ENCODE results near the gene PRPF40B. TPM values are rescaled to one million over a fixed set of nuclear protein-coding genes. Genes with fewer than 3 reads are reported as not detected.

Gene PRPF40B
- total and polyA plus RNA-seq, 12 donors = 13.4 to 37.5 (median 21.6) TPM

DNA sequence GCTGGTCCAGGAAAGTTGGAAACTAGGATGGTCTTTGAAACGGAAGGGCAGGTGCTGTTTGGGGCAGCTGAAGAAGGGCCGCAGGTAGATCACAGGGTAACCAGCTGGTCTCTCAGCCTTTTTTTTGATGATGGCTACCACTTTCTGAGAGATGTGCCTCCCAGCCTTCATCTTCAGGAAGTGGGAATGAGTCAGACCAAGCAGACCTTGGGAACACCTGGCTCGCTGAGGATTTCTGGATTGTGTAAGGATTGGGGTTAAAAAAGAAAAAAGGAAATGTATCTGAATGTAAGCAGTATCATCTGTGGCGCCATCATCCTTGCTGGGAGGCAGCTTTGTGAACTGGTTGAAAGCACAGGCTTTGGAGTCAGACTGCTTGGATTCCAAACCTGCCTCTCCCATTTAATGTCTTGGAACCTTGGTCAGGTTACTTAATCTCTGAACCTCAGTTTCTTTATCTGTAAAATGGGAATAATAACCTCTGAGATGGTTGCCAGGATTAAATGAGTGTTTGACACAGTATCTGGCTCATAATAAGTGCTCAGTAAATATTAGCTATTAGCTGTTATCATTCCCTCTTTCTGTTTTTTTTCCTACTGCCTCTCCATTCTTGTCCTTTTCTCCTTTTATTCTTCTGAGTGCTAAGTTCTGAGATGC is 1.7 kb downstream of the PRPF40B start:
- Histone ChIP-seq H3K9me3 (no peaks in the 10 kb centered on the region), H3K36me3 (no peaks in the 10 kb centered on the region), H3K27me3 (peaks cover 0 to 23% (median 0%) of the 10 kb centered on the region in 7 donors), H3K4me1 (peaks cover 14 to 33% (median 18%) of the 10 kb centered on the region in 9 donors), H3K4me3 (no peak overlapping the region), H3K27ac (peak overlapping the region in 4 of 10 donors; percentile 78 to 88 (median 88))
- intact Hi-C loops (cut with DNase I) = no loop called here
- DNase-seq = no peak
- no peak for TF ChIP-seq CTCF (IDR thresholded peaks at IDR 0.05)
- no peak for ATAC-seq
- WGBS, 2 donors = 55 to 60% methylated on average over 4 of the region's 4 CpGs

DNA sequence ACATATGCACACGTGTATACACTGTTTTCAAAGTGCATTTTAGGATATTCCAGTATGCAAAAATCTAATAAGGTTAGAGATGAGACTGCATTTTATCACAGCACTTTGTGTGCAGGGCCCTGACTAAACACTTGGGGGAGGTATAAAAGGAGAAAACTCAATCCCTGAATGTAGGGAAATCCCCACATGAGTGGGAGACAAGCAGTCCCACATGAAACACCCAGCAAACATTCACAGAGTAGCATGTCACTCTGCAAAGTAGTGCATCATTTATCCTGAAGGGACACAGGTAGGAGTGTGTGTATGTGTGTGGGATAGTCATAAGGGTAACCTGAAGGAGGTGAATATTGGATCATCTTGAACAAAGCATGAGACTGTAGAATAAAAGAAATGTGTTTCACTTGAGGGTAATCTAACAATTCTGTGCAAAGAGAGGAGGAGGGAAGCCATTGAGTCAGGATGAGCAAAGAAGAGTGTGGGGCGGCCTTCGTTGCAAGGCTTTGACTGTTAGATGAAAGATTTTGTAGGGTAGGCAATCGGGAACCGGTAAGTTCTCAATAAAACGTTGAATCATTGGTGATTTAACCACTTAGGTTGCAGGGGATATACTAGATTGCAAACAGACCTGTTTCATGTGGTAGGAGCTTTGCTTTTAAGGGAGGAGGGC is 2.9 kb downstream of the PRPF40B start:
- no peak for ATAC-seq
- no peak overlapping the region for H3K4me3 ChIP-seq
- intact Hi-C loops (cut with DNase I) = no loop called here

DNA sequence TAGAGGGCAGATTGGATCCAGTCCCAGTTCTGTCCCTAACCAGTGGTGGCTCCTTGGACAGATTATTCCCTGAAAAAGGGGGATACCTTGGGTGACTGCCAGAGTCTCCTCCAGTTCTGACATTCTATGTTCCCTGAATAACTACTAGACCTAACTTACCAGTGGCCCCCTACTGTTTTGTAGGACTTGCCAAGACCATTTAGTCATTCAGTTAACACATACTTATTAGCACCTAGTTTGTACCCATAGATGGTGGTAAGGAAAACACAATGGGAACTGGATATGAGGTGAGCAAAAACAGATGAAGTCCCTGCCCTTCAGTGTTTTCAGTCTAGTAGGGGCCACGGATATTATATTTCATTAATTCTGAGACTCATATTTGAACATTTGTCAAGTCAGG is 3.5 kb downstream of the PRPF40B start:
- H3K36me3 ChIP-seq = peaks cover 0 to 4% (median 0%) of the 10 kb centered on the region in 9 donors
- DNase-seq (no peak), ATAC-seq (no peak)
- no peak for TF ChIP-seq CTCF (IDR thresholded peaks at IDR 0.05)
- no peak overlapping the region for H3K27ac ChIP-seq
- peaks cover 10 to 25% (median 14%) of the 10 kb centered on the region in 9 donors for H3K4me1 ChIP-seq
- intact Hi-C loops (cut with DNase I) = no loop called here
- H3K9me3 ChIP-seq = no peaks in the 10 kb centered on the region
- WGBS, 2 donors = 87 to 88% methylated on average over 1 of the region's 1 CpG
- H3K27me3 ChIP-seq = peaks cover 0 to 5% (median 0%) of the 10 kb centered on the region in 7 donors
- no peak overlapping the region for H3K4me3 ChIP-seq

More for the DNA sequence above, 2.9 kb downstream of the PRPF40B start:
- Histone ChIP-seq H3K27me3 (peaks cover 0 to 10% (median 0%) of the 10 kb centered on the region in 7 donors), H3K9me3 (no peaks in the 10 kb centered on the region), H3K4me1 (peaks cover 14 to 30% (median 18%) of the 10 kb centered on the region in 9 donors), H3K36me3 (no peaks in the 10 kb centered on the region), H3K27ac (no peak overlapping the region)
- 83 to 86% methylated on average over 6 of the region's 6 CpGs for WGBS, 2 donors
- peak in 3 of 9 donors; percentile 11 to 23 (median 12) for TF ChIP-seq CTCF (IDR thresholded peaks at IDR 0.05)
- DNase-seq = no peak

DNA sequence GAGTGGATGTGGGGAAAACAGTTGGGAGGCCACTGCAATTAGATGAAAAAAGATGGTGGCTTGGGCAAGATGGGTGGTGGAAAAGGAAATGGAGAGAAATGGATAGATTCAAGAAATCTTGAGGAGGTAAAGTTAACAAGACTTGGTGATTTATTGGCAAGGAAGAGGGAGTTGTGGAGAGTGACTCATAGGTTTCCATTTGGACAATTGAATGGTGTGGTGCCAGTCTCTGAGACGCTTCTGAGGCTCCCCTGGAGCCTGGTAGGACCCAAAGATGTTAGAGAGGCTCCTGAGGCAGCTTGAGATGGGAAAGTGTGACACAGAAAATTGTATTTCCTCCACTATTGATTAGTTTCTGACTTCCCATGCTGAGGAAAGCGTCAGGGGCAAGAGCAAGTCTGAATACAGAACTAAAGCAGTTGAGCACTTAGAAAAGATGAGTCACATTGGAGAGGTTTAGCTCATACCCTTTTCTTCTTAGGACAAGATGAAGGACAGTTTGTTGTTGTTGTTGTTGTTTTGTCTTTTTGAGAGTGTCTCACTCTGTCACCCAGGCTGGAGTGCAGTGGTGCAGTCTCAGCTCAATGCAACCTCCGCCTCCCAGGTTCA is 4.5 kb downstream of the PRPF40B start:
- H3K4me3 ChIP-seq = no peak overlapping the region
- no peaks in the 10 kb centered on the region for H3K9me3 ChIP-seq
- ATAC-seq (no peak), DNase-seq (no peak)
- peaks cover 0 to 12% (median 0%) of the 10 kb centered on the region in 9 donors for H3K36me3 ChIP-seq
- intact Hi-C loops (cut with DNase I) = no loop called here
- TF ChIP-seq CTCF (IDR thresholded peaks at IDR 0.05) = no peak
- H3K4me1 ChIP-seq = peaks cover 0 to 15% (median 4%) of the 10 kb centered on the region in 9 donors
- no peaks in the 10 kb centered on the region for H3K27me3 ChIP-seq
- H3K27ac ChIP-seq = no peak overlapping the region
- 88 to 89% methylated on average over 3 of the region's 3 CpGs for whole genome bisulfite sequencing, 2 donors
